Skin of body (tissue), 2 donors: ENCODE measurements around the gene PIK3R1. TPM values are rescaled to one million over a fixed set of nuclear protein-coding genes. Genes with fewer than 3 reads are reported as not detected.
A peak's percentile ranks its signal among the peaks of the same experiment; 100 is the strongest.
"Not testable (repeated sequence)": the region's sequence is repeated elsewhere in the genome, so short reads cannot be mapped to it uniquely, and the experiment has no call there.

Experiments used
- DNase-seq: peaks from one replicate; lab custom pipeline; 2025; lab: John Stamatoyannopoulos, UW
- total RNA-seq: library from RNA; depleted of rRNA; stranded (reverse); fragments of >200 nt; gene quantifications from one replicate; pipeline ENCODE4 v1.2.3, GENCODE V29; 2014

Gene PIK3R1
- total RNA-seq, 1 donor from 2014 or later = 85.4 TPM

- no peak for DNase-seq
Observed at GRCh38 chr5:68193481-68194036, 22.0 kb upstream of the PIK3R1 start.

GRCh38 chr5:68194386-68194785 lies 21.2 kb upstream of the PIK3R1 start:
- DNase-seq = no peak

- no peak for DNase-seq
Observed at GRCh38 chr5:68195137-68195536, 20.4 kb upstream of the PIK3R1 start.

- DNase-seq = no peak
Observed at GRCh38 chr5:68196876-68197275, 18.7 kb upstream of the PIK3R1 start.

GRCh38 chr5:68200288-68200687 lies 15.3 kb upstream of the PIK3R1 start:
- no peak for DNase-seq

- not testable (repeated sequence) for DNase-seq
Observed at GRCh38 chr5:68210654-68211053, 4.9 kb upstream of the PIK3R1 start.

GRCh38 chr5:68214482-68215207 lies 911 bp upstream of the PIK3R1 start:
- peak; percentile 16 for DNase-seq

GRCh38 chr5:68215898-68216244 lies 315 bp downstream of the PIK3R1 start:
- DNase-seq = no peak

- DNase-seq = peak; percentile 18
Observed at GRCh38 chr5:68216245-68217046, 890 bp downstream of the PIK3R1 start.

- no peak for DNase-seq
Observed at GRCh38 chr5:68217047-68217355, 1.4 kb downstream of the PIK3R1 start.

- DNase-seq = no peak
Observed at GRCh38 chr5:68217528-68217927, 2.0 kb downstream of the PIK3R1 start.

- DNase-seq = no peak
Observed at GRCh38 chr5:68219161-68219816, 3.7 kb downstream of the PIK3R1 start.

GRCh38 chr5:68220260-68220659 lies 4.7 kb downstream of the PIK3R1 start:
- no peak for DNase-seq

- no peak for DNase-seq
Observed at GRCh38 chr5:68220914-68221313, 5.4 kb downstream of the PIK3R1 start.

GRCh38 chr5:68221488-68221887 lies 5.9 kb downstream of the PIK3R1 start:
- DNase-seq = no peak

- no peak for DNase-seq
Observed at GRCh38 chr5:68222310-68222709, 6.8 kb downstream of the PIK3R1 start.

- DNase-seq = no peak
Observed at GRCh38 chr5:68222824-68223354, 7.3 kb downstream of the PIK3R1 start.

- no peak for DNase-seq
Observed at GRCh38 chr5:68223904-68224303, 8.3 kb downstream of the PIK3R1 start.

GRCh38 chr5:68224509-68225187 lies 9.1 kb downstream of the PIK3R1 start:
- no peak for DNase-seq

- no peak for DNase-seq
Observed at GRCh38 chr5:68225188-68225910, 9.8 kb downstream of the PIK3R1 start.
